SU-DHL-6 (cell line): ENCODE data around the gene UGT2B11.

ENCODE experiments used
- CTCF ChIP-seq: fragments of 200-600 bp; sonication (generic); IDR thresholded peaks from one replicate; pipeline ENCODE4 v1.5.1; 2017; ENCODE audit warnings: antibody characterized with exemption, mild to moderate bottlenecking, low read length, moderate library complexity; ENCODE audit not compliant: insufficient read depth, poor library complexity, severe bottlenecking
- EZH2phosphoT487 ChIP-seq: fragments of 200-600 bp; sonication (generic), shearing (Covaris generic); conservative IDR thresholded peaks from 2 replicates; pipeline ENCODE4 v1.6.1; 2018; ENCODE audit warnings: mild to moderate bottlenecking, antibody characterized with exemption, low read length, moderate library complexity, mixed read lengths

GRCh38 chr4:69224891-69225290 is 10.3 kb upstream of the UGT2B11 start:
- TF ChIP-seq CTCF (no peak), EZH2phosphoT487 (no peak)
